GM12892 (cell line): ENCODE results near the gene PHKA1.
"Not testable (repeated sequence)": the region's sequence is repeated elsewhere in the genome, so short reads cannot be mapped to it uniquely, and the experiment has no call there.

ENCODE experiments used
- POLR2A ChIP-seq: IDR thresholded peaks from 2 replicates; pipeline ENCODE4 v1.6.1; 2011; ENCODE audit warnings: low read depth, low read length, control low read depth
- POLR2AphosphoS5 ChIP-seq: IDR thresholded peaks from 2 replicates; pipeline ENCODE4 v1.6.1; 2011; ENCODE audit warnings: low read depth, low read length, control low read depth
- TAF1 ChIP-seq: IDR thresholded peaks from 2 replicates; pipeline ENCODE4 v1.6.1; 2011; ENCODE audit warnings: low read depth, mild to moderate bottlenecking, control low read depth, low read length, borderline replicate concordance

DNA sequence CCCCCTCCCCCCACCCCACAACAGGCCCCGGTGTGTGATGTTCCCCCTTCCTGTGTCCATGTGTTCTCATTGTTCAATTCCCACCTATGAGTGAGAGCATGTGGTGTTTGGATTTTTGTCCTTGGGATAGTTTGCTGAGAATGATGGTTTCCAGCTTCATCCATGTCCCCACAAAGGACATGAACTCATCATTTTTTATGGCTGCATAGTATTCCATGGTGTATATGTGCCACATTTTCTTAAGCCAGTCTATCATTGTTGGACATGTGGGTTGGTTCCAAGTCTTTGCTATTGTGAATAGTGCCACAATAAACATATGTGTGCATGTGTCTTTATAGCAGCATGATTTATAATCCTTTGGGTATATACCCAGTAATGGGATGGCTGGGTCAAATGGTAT, 40.2 kb downstream of the PHKA1 start:
- not testable (repeated sequence) for TF ChIP-seq POLR2A, POLR2AphosphoS5, TAF1
